ENCODE data around the gene FAXDC2. TPM values are rescaled to one million over a fixed set of nuclear protein-coding genes. Genes with fewer than 3 reads are reported as not detected.
A peak's percentile ranks its signal among the peaks of the same experiment; 100 is the strongest.

The FAXDC2 gene
- total RNA-seq, 1 donor from 2014 or later, result 72.7 TPM

DNA sequence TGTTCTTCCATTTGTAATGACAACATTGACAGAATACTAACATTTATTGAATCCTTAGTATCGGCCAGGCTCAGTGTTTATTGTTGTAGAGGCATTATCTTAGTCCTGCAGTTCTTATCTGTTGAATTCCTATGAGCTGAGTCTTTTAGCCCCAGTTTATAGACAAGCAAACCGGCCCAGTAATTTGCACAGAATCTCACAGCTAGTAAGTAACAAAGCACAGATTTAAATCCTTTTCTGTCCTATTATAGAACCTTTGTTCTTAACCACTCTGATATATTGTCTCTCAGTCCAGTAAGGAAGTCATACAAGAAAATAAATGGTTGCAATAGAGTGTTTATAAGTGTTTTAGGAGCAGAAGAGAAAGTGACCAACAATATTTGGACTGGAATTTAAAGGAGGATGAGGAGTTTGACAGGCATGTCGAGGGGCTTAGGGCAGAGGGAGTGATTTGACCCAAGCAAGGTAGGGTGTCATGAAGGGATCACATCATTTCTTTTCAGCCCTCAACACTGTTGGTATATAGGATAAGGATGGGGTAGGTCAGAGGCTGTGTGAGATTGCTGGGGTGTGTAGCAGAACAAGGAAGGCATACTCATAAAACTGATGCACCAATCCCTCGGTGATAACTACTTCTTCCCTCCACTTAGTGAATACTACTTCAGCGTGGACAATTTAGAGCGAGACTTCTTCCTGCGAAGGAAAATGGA, 55.7 kb downstream of the FAXDC2 start:
- Histone ChIP-seq H3K4me1 (no peaks in the 10 kb centered on the region), H3K27ac (peak overlapping the region; percentile 12), H3K4me3 (no peak overlapping the region), H3K36me3 (peaks cover 91% of the 10 kb centered on the region), H3K27me3 (ENCODE audit: low read depth) (no peaks in the 10 kb centered on the region), H3K9me3 (no peaks in the 10 kb centered on the region)
- DNase-seq, result no peak
- TF ChIP-seq, protein P1, sequence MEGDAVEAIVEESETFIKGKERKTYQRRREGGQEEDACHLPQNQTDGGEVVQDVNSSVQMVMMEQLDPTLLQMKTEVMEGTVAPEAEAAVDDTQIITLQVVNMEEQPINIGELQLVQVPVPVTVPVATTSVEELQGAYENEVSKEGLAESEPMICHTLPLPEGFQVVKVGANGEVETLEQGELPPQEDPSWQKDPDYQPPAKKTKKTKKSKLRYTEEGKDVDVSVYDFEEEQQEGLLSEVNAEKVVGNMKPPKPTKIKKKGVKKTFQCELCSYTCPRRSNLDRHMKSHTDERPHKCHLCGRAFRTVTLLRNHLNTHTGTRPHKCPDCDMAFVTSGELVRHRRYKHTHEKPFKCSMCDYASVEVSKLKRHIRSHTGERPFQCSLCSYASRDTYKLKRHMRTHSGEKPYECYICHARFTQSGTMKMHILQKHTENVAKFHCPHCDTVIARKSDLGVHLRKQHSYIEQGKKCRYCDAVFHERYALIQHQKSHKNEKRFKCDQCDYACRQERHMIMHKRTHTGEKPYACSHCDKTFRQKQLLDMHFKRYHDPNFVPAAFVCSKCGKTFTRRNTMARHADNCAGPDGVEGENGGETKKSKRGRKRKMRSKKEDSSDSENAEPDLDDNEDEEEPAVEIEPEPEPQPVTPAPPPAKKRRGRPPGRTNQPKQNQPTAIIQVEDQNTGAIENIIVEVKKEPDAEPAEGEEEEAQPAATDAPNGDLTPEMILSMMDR (IDR thresholded peaks at IDR 0.05), result no peak
- intact Hi-C loops (cut with DNase I), result no loop called here
- no peak for ATAC-seq

GRCh38 chr5:154793599-154794524, 56.5 kb downstream of the FAXDC2 start:
- peak overlapping the region; percentile 12 for H3K27ac ChIP-seq
- peak; percentile 18 to 39 for ATAC-seq

DNA sequence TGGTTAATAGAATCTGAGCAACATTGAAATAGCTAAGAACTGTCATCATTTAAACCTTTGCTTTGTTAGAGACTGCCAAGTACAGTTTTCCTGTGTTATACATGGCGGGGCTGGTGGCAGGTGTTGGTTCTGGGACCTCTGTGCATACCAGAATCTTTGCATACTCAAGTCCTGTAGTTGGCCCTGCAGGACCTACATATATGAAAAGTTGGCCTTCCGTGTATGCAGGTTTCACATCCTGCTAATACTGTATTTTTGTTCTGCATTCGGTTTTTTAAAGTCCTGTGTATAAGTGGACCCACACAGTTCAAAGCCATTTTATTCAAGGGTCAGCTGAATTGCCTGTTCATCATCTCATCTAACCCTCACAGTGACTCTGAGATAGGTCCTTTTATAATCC, 58.9 kb downstream of the FAXDC2 start:
- Histone ChIP-seq H3K9me3 (no peaks in the 10 kb centered on the region), H3K36me3 (peaks cover 61% of the 10 kb centered on the region), H3K4me1 (peaks cover 23% of the 10 kb centered on the region), H3K27ac (no peak overlapping the region), H3K4me3 (no peak overlapping the region), H3K27me3 (ENCODE audit: low read depth) (no peaks in the 10 kb centered on the region)
- no peak for DNase-seq
- TF ChIP-seq, protein P1 (IDR thresholded peaks at IDR 0.05), result no peak
- intact Hi-C loops (cut with DNase I), result no loop called here
- no peak for ATAC-seq

More at GRCh38 chr5:154793599-154794524, 56.5 kb downstream of the FAXDC2 start:
- intact Hi-C loops (cut with DNase I), result no loop called here
- Histone ChIP-seq H3K9me3 (no peaks in the 10 kb centered on the region), H3K36me3 (peaks cover 83% of the 10 kb centered on the region), H3K4me1 (peaks cover under 1% of the 10 kb centered on the region), H3K27me3 (ENCODE audit: low read depth) (no peaks in the 10 kb centered on the region), H3K4me3 (no peak overlapping the region)
- TF ChIP-seq, protein P1 (IDR thresholded peaks at IDR 0.05), result no peak
- no peak for DNase-seq

GRCh38 chr5:154788212-154788611, 62.2 kb downstream of the FAXDC2 start:
- Histone ChIP-seq H3K4me1 (peaks cover 46% of the 10 kb centered on the region), H3K27me3 (ENCODE audit: low read depth) (no peaks in the 10 kb centered on the region), H3K9me3 (no peaks in the 10 kb centered on the region), H3K36me3 (peaks cover 33% of the 10 kb centered on the region), H3K4me3 (no peak overlapping the region), H3K27ac (no peak overlapping the region)
- intact Hi-C loops (cut with DNase I), result no loop called here
- DNase-seq, result no peak
- ATAC-seq, result no peak
- TF ChIP-seq, protein P1 (IDR thresholded peaks at IDR 0.05), result no peak

- Histone ChIP-seq H3K4me3 (no peak overlapping the region), H3K36me3 (peaks cover 15% of the 10 kb centered on the region), H3K4me1 (peaks cover 63% of the 10 kb centered on the region), H3K27ac (no peak overlapping the region), H3K27me3 (ENCODE audit: low read depth) (no peaks in the 10 kb centered on the region), H3K9me3 (no peaks in the 10 kb centered on the region)
- intact Hi-C loops (cut with DNase I), result no loop called here
- ATAC-seq (no peak), DNase-seq (no peak)
- TF ChIP-seq, protein P1 (IDR thresholded peaks at IDR 0.05), result no peak
These were observed 64.0 kb downstream of the FAXDC2 start for GRCh38 chr5:154786414-154786813.

Data from lower lobe of right lung (tissue), 2 donors.